Measurements from ENCODE around the gene TRIM3.

The TRIM3 gene

GRCh38 chr11:6437993-6438392, 35.7 kb downstream of the TRIM3 start:
- Histone ChIP-seq H3K27me3 (ENCODE audit: control insufficient read depth, insufficient read depth, low read length) (no peaks in the 10 kb centered on the region), H3K27ac (no peak overlapping the region), H3K4me1 (no peaks in the 10 kb centered on the region), H3K79me2 (no peaks in the 10 kb centered on the region), H3K4me2 (ENCODE audit: low read length) (no peak overlapping the region), H2AFZ (no peak overlapping the region), H3K4me3 (ENCODE audit: low read depth, low read length) (no peak overlapping the region), H3K36me3 (ENCODE audit: control insufficient read depth, insufficient read depth, low read length) (no peaks in the 10 kb centered on the region), H3K9ac (no peak overlapping the region), H3K9me3 (ENCODE audit: control insufficient read depth, low read length) (no peaks in the 10 kb centered on the region)
- no peak for TF ChIP-seq CTCF (IDR thresholded peaks at IDR 0.05)

GRCh38 chr11:6437423-6437822, 36.3 kb downstream of the TRIM3 start:
- H3K4me1 ChIP-seq = no peaks in the 10 kb centered on the region
- no peak for TF ChIP-seq CTCF (IDR thresholded peaks at IDR 0.05)
- H3K4me2 ChIP-seq (ENCODE audit: low read length) = no peak overlapping the region
- H3K36me3 ChIP-seq (ENCODE audit: control insufficient read depth, insufficient read depth, low read length) = no peaks in the 10 kb centered on the region
- H3K79me2 ChIP-seq = no peaks in the 10 kb centered on the region
- no peaks in the 10 kb centered on the region for H3K27me3 ChIP-seq (ENCODE audit: control insufficient read depth, insufficient read depth, low read length)
- H3K4me3 ChIP-seq (ENCODE audit: low read depth, low read length) = no peak overlapping the region
- H2AFZ ChIP-seq = no peak overlapping the region
- H3K9ac ChIP-seq = no peak overlapping the region
- H3K27ac ChIP-seq = no peak overlapping the region
- no peaks in the 10 kb centered on the region for H3K9me3 ChIP-seq (ENCODE audit: control insufficient read depth, low read length)

- Histone ChIP-seq H3K36me3 (ENCODE audit: control insufficient read depth, insufficient read depth, low read length) (no peaks in the 10 kb centered on the region), H3K4me2 (ENCODE audit: low read length) (no peak overlapping the region), H3K27ac (no peak overlapping the region), H3K9me3 (ENCODE audit: control insufficient read depth, low read length) (no peaks in the 10 kb centered on the region), H2AFZ (no peak overlapping the region), H3K9ac (no peak overlapping the region), H3K79me2 (no peaks in the 10 kb centered on the region), H3K27me3 (ENCODE audit: control insufficient read depth, insufficient read depth, low read length) (no peaks in the 10 kb centered on the region), H3K4me3 (ENCODE audit: low read depth, low read length) (no peak overlapping the region), H3K4me1 (no peaks in the 10 kb centered on the region)
- no peak for TF ChIP-seq CTCF (IDR thresholded peaks at IDR 0.05)
These were observed 39.6 kb downstream of the TRIM3 start for GRCh38 chr11:6433998-6434660.

- Histone ChIP-seq H3K4me3 (ENCODE audit: low read depth, low read length) (no peak overlapping the region), H3K4me2 (ENCODE audit: low read length) (no peak overlapping the region), H3K36me3 (ENCODE audit: control insufficient read depth, insufficient read depth, low read length) (no peaks in the 10 kb centered on the region), H3K27me3 (ENCODE audit: control insufficient read depth, insufficient read depth, low read length) (no peaks in the 10 kb centered on the region), H3K27ac (no peak overlapping the region), H3K9me3 (ENCODE audit: control insufficient read depth, low read length) (no peaks in the 10 kb centered on the region), H2AFZ (no peak overlapping the region), H3K4me1 (no peaks in the 10 kb centered on the region), H3K79me2 (no peaks in the 10 kb centered on the region), H3K9ac (no peak overlapping the region)
- TF ChIP-seq CTCF (IDR thresholded peaks at IDR 0.05) = no peak
These were observed 41.9 kb downstream of the TRIM3 start for GRCh38 chr11:6431861-6432260.

GRCh38 chr11:6427516-6427915, 46.2 kb downstream of the TRIM3 start:
- no peaks in the 10 kb centered on the region for H3K27me3 ChIP-seq (ENCODE audit: control insufficient read depth, insufficient read depth, low read length)
- H2AFZ ChIP-seq = no peak overlapping the region
- no peaks in the 10 kb centered on the region for H3K9me3 ChIP-seq (ENCODE audit: control insufficient read depth, low read length)
- no peak overlapping the region for H3K9ac ChIP-seq
- no peak overlapping the region for H3K4me3 ChIP-seq (ENCODE audit: low read depth, low read length)
- TF ChIP-seq CTCF (IDR thresholded peaks at IDR 0.05) = no peak
- H3K79me2 ChIP-seq = no peaks in the 10 kb centered on the region
- H3K27ac ChIP-seq = no peak overlapping the region
- H3K36me3 ChIP-seq (ENCODE audit: control insufficient read depth, insufficient read depth, low read length) = no peaks in the 10 kb centered on the region
- H3K4me2 ChIP-seq (ENCODE audit: low read length) = no peak overlapping the region
- no peaks in the 10 kb centered on the region for H3K4me1 ChIP-seq
